Measurements from ENCODE around the gene ADSL. TPM values are rescaled to one million over a fixed set of nuclear protein-coding genes. Genes with fewer than 3 reads are reported as not detected.

The ADSL gene
- total and polyA plus RNA-seq, 2 of the 4 experiments (the other 2 are of a cell fraction), result 93.6 to 229 TPM

DNA sequence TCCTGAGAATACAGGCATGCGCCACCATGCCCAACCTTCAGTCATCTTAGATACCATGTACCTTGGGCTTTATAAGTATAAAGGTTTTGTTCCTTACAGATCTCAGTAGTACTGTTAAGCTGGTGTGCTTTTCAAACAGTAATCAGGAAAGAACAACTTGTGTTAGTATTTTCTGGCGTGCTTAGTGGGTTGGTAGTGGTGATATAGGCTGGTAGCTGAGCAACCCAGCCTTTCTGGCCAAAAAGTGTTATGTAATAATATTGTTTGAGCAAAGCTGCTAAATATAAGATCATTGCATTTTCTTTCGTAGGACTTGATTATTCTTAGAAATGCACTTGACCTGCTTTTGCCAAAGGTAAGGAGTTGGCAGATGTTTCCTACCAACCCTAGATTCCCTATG lies 6.5 kb downstream of the ADSL start:
- no peak overlapping the region for H3K4ac ChIP-seq (ENCODE audit: low read depth, low read length)
- H4K5ac ChIP-seq (ENCODE audit: low read depth, low read length), result no peak overlapping the region
- in situ Hi-C loops (cut with MboI; ENCODE audit: low sequenced_read_pairs) (no loop called here), dilution Hi-C loops (cut with HindIII; ENCODE audit: low sequenced_read_pairs, unreplicated experiment) (no loop called here), intact Hi-C loops (cut with micrococcal nuclease) (no loop called here)
- H3K23ac ChIP-seq (ENCODE audit: low read depth, low read length), result no peak overlapping the region
- no peaks in the 10 kb centered on the region for H3K9me3 ChIP-seq (ENCODE audit: control insufficient read depth, insufficient read depth, low read length)
- H4K20me1 ChIP-seq (ENCODE audit: insufficient read depth, low read length), result peaks cover 10% of the 10 kb centered on the region; the same call in 1 of the 2 replicates
- H3K4me2 ChIP-seq (ENCODE audit: low read depth, low read length), result no peak overlapping the region
- DNase-seq (no peak), ATAC-seq (ENCODE audit: low read depth) (no peak)
- no peak overlapping the region for H3K9ac ChIP-seq (ENCODE audit: low read depth, low read length)
- H3K14ac ChIP-seq (replicated peaks; ENCODE audit: low read depth, low read length), result no peak overlapping the region
- no peak overlapping the region for H2AK9ac ChIP-seq (replicated peaks; ENCODE audit: low read depth, low read length, poor library complexity)
- H3K56ac ChIP-seq (ENCODE audit: extremely low read depth, insufficient read depth, low read length), result no peak overlapping the region
- H3K36me3 ChIP-seq (ENCODE audit: control insufficient read depth, insufficient read depth, low read length), result peaks cover 25% of the 10 kb centered on the region
- H3K79me1 ChIP-seq (ENCODE audit: low read depth in 1 of 2, low read length in 2 of 2), result peaks cover 10 to 45% of the 10 kb centered on the region in 2 experiments
- H3K27me3 ChIP-seq (ENCODE audit: control insufficient read depth, insufficient read depth, low read length), result no peaks in the 10 kb centered on the region
- no peak overlapping the region for H3K4me3 ChIP-seq (ENCODE audit: insufficient read depth, low read depth, low read length)
- no peak overlapping the region for H2BK15ac ChIP-seq (ENCODE audit: low read depth, low read length)
- no peak overlapping the region for H2AK5ac ChIP-seq (ENCODE audit: low read depth, low read length)
- no peak overlapping the region for H3K27ac ChIP-seq (ENCODE audit: insufficient read depth, low read length)
- 83% methylated on average over 1 of the region's 3 CpGs; no CpG with 5 or more reads in 1 of the 2 experiments for WGBS, 2 experiments (ENCODE audit: extremely low coverage in 2 of 2, insufficient read length in 1 of 2)
- H2AFZ ChIP-seq (replicated peaks; ENCODE audit: low read length, poor library complexity), result no peak overlapping the region
- H3K18ac ChIP-seq (ENCODE audit: low read depth, low read length), result no peak overlapping the region
- no peak overlapping the region for H4K8ac ChIP-seq (ENCODE audit: low read depth in 2 of 2, low read length in 2 of 2)
- ChIA-PET POLR2A (ENCODE audit: unreplicated experiment) (no interaction called here), CTCF (no interaction called here)
- no peaks in the 10 kb centered on the region for H3K9me1 ChIP-seq (ENCODE audit: insufficient read depth, low read length)
- no peak overlapping the region for H2BK5ac ChIP-seq (ENCODE audit: low read depth, low read length, poor library complexity, severe bottlenecking)
- no peak overlapping the region for H2BK120ac ChIP-seq (ENCODE audit: low read depth, low read length)
- H3K4me1 ChIP-seq (ENCODE audit: control insufficient read depth, insufficient read depth, low read length), result no peaks in the 10 kb centered on the region
- TF ChIP-seq, protein P1, sequence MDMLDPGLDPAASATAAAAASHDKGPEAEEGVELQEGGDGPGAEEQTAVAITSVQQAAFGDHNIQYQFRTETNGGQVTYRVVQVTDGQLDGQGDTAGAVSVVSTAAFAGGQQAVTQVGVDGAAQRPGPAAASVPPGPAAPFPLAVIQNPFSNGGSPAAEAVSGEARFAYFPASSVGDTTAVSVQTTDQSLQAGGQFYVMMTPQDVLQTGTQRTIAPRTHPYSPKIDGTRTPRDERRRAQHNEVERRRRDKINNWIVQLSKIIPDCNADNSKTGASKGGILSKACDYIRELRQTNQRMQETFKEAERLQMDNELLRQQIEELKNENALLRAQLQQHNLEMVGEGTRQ (IDR thresholded peaks at IDR 0.05; ENCODE audit: low read depth, low read length), result no peak
- TF ChIP-seq MAZ (IDR thresholded peaks at IDR 0.05; ENCODE audit: borderline replicate concordance, low read depth, low read length) (no peak), SMC3 (IDR thresholded peaks at IDR 0.05; ENCODE audit: low read depth, low read length) (no peak), CHD1 (IDR thresholded peaks at IDR 0.05; ENCODE audit: low read depth, low read length) (no peak), RFX5 (IDR thresholded peaks at IDR 0.05; ENCODE audit: low read depth, low read length) (no peak), CEBPB (IDR thresholded peaks at IDR 0.05; ENCODE audit: low read depth, low read length) (no peak), FOS (IDR thresholded peaks at IDR 0.05; ENCODE audit: low read depth, low read length) (no peak), RAD21 (IDR thresholded peaks at IDR 0.05; ENCODE audit: low read length) (no peak), BHLHE40 (IDR thresholded peaks at IDR 0.05; ENCODE audit: low read depth, low read length) (no peak), MAFK (IDR thresholded peaks at IDR 0.05; ENCODE audit: low read depth, low read length) (no peak), MXI1 (IDR thresholded peaks at IDR 0.05; ENCODE audit: borderline replicate concordance, low read depth, low read length) (no peak), POLR2A (IDR thresholded peaks at IDR 0.05; ENCODE audit: low read depth, low read length) (no peak), ELK1 (IDR thresholded peaks at IDR 0.05; ENCODE audit: borderline replicate concordance, low read depth, low read length) (no peak), NFE2L2 (IDR thresholded peaks at IDR 0.05; ENCODE audit: low read depth, low read length) (no peak), CTCF (conservative IDR thresholded peaks at IDR 0.05; ENCODE audit: low read depth, low read length) (no peak), RCOR1 (IDR thresholded peaks at IDR 0.05; ENCODE audit: insufficient replicate concordance, low read length) (no peak)
- no peak overlapping the region for H2BK20ac ChIP-seq (ENCODE audit: low read depth, low read length)
- BruUV-seq (replicated peaks), result no TSS peak
- no peak overlapping the region for H4K91ac ChIP-seq (ENCODE audit: insufficient read depth, low read depth, low read length)
